IMR-90 (cell line): ENCODE results near the gene CAAP1. TPM values are rescaled to one million over a fixed set of nuclear protein-coding genes. Genes with fewer than 3 reads are reported as not detected.
"Not testable (repeated sequence)": the region's sequence is repeated elsewhere in the genome, so short reads cannot be mapped to it uniquely, and the experiment has no call there.

Experiments
- ATAC-seq: fragments of 200-7000 bp; cut with Tn5 transposase; 2 replicates; pipeline ENCODE4 v1.9.1; 2020; ENCODE audit warnings: low read depth, mild to moderate bottlenecking, moderate library complexity
- BruUV-seq: library from RNA; stranded (reverse); fragments of 400-500 nt; replicated peaks from 2 replicates; lab custom pipeline; 2021; lab: Mats Ljungman, UMichigan
- CTCF ChIA-PET: fragments of 300-600 bp; formaldehyde crosslinking; extraction: SDS; loops from one replicate; lab custom pipeline; 2021; ENCODE audit warnings: antibody characterized with exemption; lab: Yijun Ruan, JAX
- POLR2A ChIA-PET: fragments of 300-600 bp; sonication (Branson Sonifier 250); formaldehyde crosslinking; loops from one replicate; lab custom pipeline; 2022; ENCODE audit warnings: antibody characterized with exemption; ENCODE audit not compliant: unreplicated experiment; lab: Charles Lee
- DNase-seq: peaks from one replicate; pipeline ENCODE4 v3.0.0; 2013
- H2AFZ ChIP-seq: replicated peaks from 2 replicates; pipeline ENCODE3; 2013; ENCODE audit warnings: low read length, mild to moderate bottlenecking; ENCODE audit not compliant: poor library complexity
- H2AK5ac ChIP-seq: 2 replicates; pipeline ENCODE4 v1.6.1; 2013; ENCODE audit warnings: low read depth, low read length, inconsistent platforms
- H2AK9ac ChIP-seq: replicated peaks from 2 replicates; pipeline ENCODE3; 2013; ENCODE audit warnings: mild to moderate bottlenecking, low read depth, low read length, moderate library complexity; ENCODE audit not compliant: poor library complexity
- H2BK120ac ChIP-seq: 2 replicates; pipeline ENCODE4 v1.6.1; 2013; ENCODE audit warnings: low read depth, low read length, inconsistent platforms
- H2BK15ac ChIP-seq: 3 replicates; pipeline ENCODE4 v1.6.1; 2013; ENCODE audit warnings: low read depth, low read length, inconsistent platforms
- H2BK20ac ChIP-seq: 2 replicates; pipeline ENCODE4 v1.6.1; 2013; ENCODE audit warnings: low read depth, mild to moderate bottlenecking, inconsistent platforms, low read length, moderate library complexity
- H2BK5ac ChIP-seq: 2 replicates; pipeline ENCODE4 v1.6.1; 2013; ENCODE audit warnings: mild to moderate bottlenecking, low read depth, low read length, inconsistent platforms; ENCODE audit not compliant: poor library complexity, severe bottlenecking
- H3K14ac ChIP-seq: replicated peaks from 2 replicates; pipeline ENCODE4 v1.6.1; 2013; ENCODE audit warnings: low read depth, low read length, inconsistent platforms
- H3K18ac ChIP-seq: 2 replicates; pipeline ENCODE4 v1.6.1; 2013; ENCODE audit warnings: low read depth, low read length, control low read depth
- H3K23ac ChIP-seq: 2 replicates; pipeline ENCODE4 v1.6.1; 2013; ENCODE audit warnings: low read depth, low read length, inconsistent platforms
- H3K27ac ChIP-seq: 2 replicates; pipeline ENCODE4 v1.5.1; 2013; ENCODE audit warnings: mild to moderate bottlenecking, control low read depth, low read length; ENCODE audit not compliant: insufficient read depth
- H3K27me3 ChIP-seq: 2 replicates; pipeline ENCODE4 v1.6.1; 2013; ENCODE audit warnings: low read length; ENCODE audit not compliant: control insufficient read depth, insufficient read depth
- H3K36me3 ChIP-seq: 2 replicates; pipeline ENCODE4 v1.6.1; 2013; ENCODE audit warnings: low read length, mixed read lengths; ENCODE audit not compliant: control insufficient read depth, insufficient read depth
- H3K4ac ChIP-seq: 2 replicates; pipeline ENCODE4 v1.6.1; 2013; ENCODE audit warnings: low read depth, low read length, inconsistent platforms
- H3K4me1 ChIP-seq: 2 replicates; pipeline ENCODE4 v1.6.1; 2013; ENCODE audit warnings: low read length, mixed read lengths; ENCODE audit not compliant: control insufficient read depth, insufficient read depth
- H3K4me2 ChIP-seq: 2 replicates; pipeline ENCODE4 v1.6.1; 2013; ENCODE audit warnings: low read depth, mild to moderate bottlenecking, control low read depth, low read length, moderate library complexity
- H3K4me3 ChIP-seq: 2 replicates; pipeline ENCODE4 v1.5.1; 2013; ENCODE audit warnings: low read depth, mild to moderate bottlenecking, control low read depth, low read length, moderate library complexity; ENCODE audit not compliant: insufficient read depth
- H3K56ac ChIP-seq: 2 replicates; pipeline ENCODE4 v1.6.1; 2013; ENCODE audit warnings: low read length, inconsistent platforms; ENCODE audit not compliant: insufficient read depth; ENCODE audit errors: extremely low read depth
- H3K79me1 ChIP-seq, 2 experiments: 2 replicates each; pipeline ENCODE4 v1.6.1; 2013; ENCODE audit warnings: low read length in 2 of 2, inconsistent platforms in 1 of 2, low read depth in 1 of 2
- H3K9ac ChIP-seq: 2 replicates; pipeline ENCODE4 v1.6.1; 2013; ENCODE audit warnings: low read depth, low read length, control low read depth
- H3K9me1 ChIP-seq: 2 replicates; pipeline ENCODE4 v1.6.1; 2013; ENCODE audit warnings: low read length, inconsistent platforms; ENCODE audit not compliant: insufficient read depth
- H3K9me3 ChIP-seq: 2 replicates; pipeline ENCODE4 v1.6.1; 2013; ENCODE audit warnings: low read length; ENCODE audit not compliant: control insufficient read depth, insufficient read depth
- H4K20me1 ChIP-seq: 2 replicates; pipeline ENCODE4 v1.6.1; 2013; ENCODE audit warnings: low read length, inconsistent platforms; ENCODE audit not compliant: insufficient read depth
- H4K5ac ChIP-seq: 2 replicates; pipeline ENCODE4 v1.6.1; 2013; ENCODE audit warnings: mild to moderate bottlenecking, low read depth, low read length, control low read depth
- H4K8ac ChIP-seq, 2 experiments: 2 replicates each; pipeline ENCODE4 v1.6.1; 2013; ENCODE audit warnings: low read depth in 2 of 2, low read length in 2 of 2, control low read depth in 1 of 2, inconsistent platforms in 1 of 2
- H4K91ac ChIP-seq: 2 replicates; pipeline ENCODE4 v1.6.1; 2013; ENCODE audit warnings: low read depth, low read length, inconsistent platforms; ENCODE audit not compliant: insufficient read depth
- RAD21 ChIP-seq: IDR thresholded peaks from 2 replicates; pipeline ENCODE4 v1.6.1; 2012; ENCODE audit warnings: low read length, improper control_type of control experiment
- RCOR1 ChIP-seq: IDR thresholded peaks from 2 replicates; pipeline ENCODE4 v1.6.1; 2012; ENCODE audit warnings: mild to moderate bottlenecking, low read length, improper control_type of control experiment; ENCODE audit not compliant: insufficient replicate concordance
- SMC3 ChIP-seq: fragments of 150-350 bp; IDR thresholded peaks from 2 replicates; pipeline ENCODE4 v1.6.1; 2016; ENCODE audit warnings: low read depth, mild to moderate bottlenecking, antibody characterized with exemption, low read length, moderate library complexity
- WGBS, 2 experiments: methylation state at CpG; one replicate each; pipeline versions ENCODE4 v1.1.5 to v1.1.7; 2013; ENCODE audit warnings: missing lambda C conversion rate in 2 of 2; ENCODE audit not compliant: insufficient read length in 1 of 2; ENCODE audit errors: extremely low coverage in 2 of 2; 5-methylcytosine and 5-hydroxymethylcytosine counted together
- dilution Hi-C: fragments of 300-500 bp; cut with HindIII; formaldehyde crosslinking; loops from one replicate; pipeline ENCODE4 v1.14.3; 2018; ENCODE audit warnings: low sequenced_read_pairs; ENCODE audit not compliant: unreplicated experiment
- in situ Hi-C: fragments of 300-500 bp; cut with MboI; formaldehyde crosslinking; loops from 3 replicates; pipeline ENCODE4 v1.14.3; 2019; ENCODE audit warnings: low sequenced_read_pairs, inconsistent platforms, mixed read lengths
- intact Hi-C: fragments of 100-400 bp; cut with micrococcal nuclease; formaldehyde crosslinking; loops from 2 replicates; pipeline ENCODE4 v1.10.0; 2022
- polyA plus RNA-seq, 3 experiments: library from polyadenylated mRNA; depleted of rRNA; stranded (reverse); fragments of >200 nt; gene quantifications; 2 replicates each; pipeline ENCODE4 v1.2.3, GENCODE V29; 2012; ENCODE audit warnings: low replicate concordance in 1 of 3
- total RNA-seq: library from RNA; depleted of rRNA; stranded (reverse); fragments of >200 nt; gene quantifications from 2 replicates; pipeline ENCODE4 v1.2.3, GENCODE V29; 2012
- TF ChIP-seq, protein P1 (sequence below): fragments of 150-350 bp; IDR thresholded peaks from 2 replicates; pipeline ENCODE4 v1.6.1; 2016; ENCODE audit warnings: low read depth, mild to moderate bottlenecking, low read length, moderate library complexity, borderline replicate concordance
- TF ChIP-seq, protein P2 (sequence below): conservative IDR thresholded peaks from 2 replicates; pipeline ENCODE4 v1.5.1; 2012; ENCODE audit warnings: mild to moderate bottlenecking, low read depth, low read length, improper control_type of control experiment

CAAP1 gene
- total and polyA plus RNA-seq, 2 of the 4 experiments (the other 2 are of a cell fraction), result 6.1 to 9.0 TPM

DNA sequence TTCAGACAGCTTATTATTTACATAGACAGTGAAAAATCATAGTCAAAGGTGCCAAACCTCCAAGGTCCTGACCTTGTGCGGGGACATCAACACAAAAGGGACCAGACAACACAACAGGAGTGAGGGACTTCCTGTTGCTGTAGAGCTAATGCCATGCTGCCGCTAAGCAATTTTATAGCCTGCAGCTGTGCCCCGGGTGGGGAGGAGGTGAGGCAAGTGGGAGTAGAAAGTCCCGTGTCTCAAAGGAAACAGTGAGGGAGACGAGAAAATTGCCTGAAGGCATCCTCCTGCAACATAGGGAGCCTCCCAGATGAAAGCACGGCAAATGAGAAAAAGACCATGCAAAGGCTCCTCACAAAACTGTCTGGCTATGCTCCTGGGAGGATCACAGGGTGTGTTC lies 58.8 kb downstream of the CAAP1 start:
- no TSS peak for BruUV-seq
- in situ Hi-C loops, result no loop called here
- Histone ChIP-seq H3K9me1 (no peaks in the 10 kb centered on the region), H4K8ac (no peak overlapping the region), H3K27ac (no peak overlapping the region), H3K36me3 (no peaks in the 10 kb centered on the region), H3K4ac (no peak overlapping the region), H3K14ac (no peak overlapping the region), H4K5ac (no peak overlapping the region), H3K79me1 (no peaks in the 10 kb centered on the region), H3K9me3 (no peaks in the 10 kb centered on the region), H4K20me1 (no peaks in the 10 kb centered on the region), H2AK9ac (no peak overlapping the region), H3K4me3 (no peak overlapping the region), H3K18ac (no peak overlapping the region), H3K9ac (no peak overlapping the region), H2BK5ac (no peak overlapping the region), H3K23ac (no peak overlapping the region), H3K4me2 (no peak overlapping the region), H2BK120ac (no peak overlapping the region), H2AFZ (no peak overlapping the region), H3K4me1 (no peaks in the 10 kb centered on the region), H3K56ac (no peak overlapping the region), H2BK15ac (no peak overlapping the region), H3K27me3 (no peaks in the 10 kb centered on the region), H4K91ac (no peak overlapping the region), H2BK20ac (no peak overlapping the region), H2AK5ac (no peak overlapping the region)
- DNase-seq (no peak), ATAC-seq (no peak)
- dilution Hi-C loops, result no loop called here
- intact Hi-C loops, result no loop called here
- CTCF ChIA-PET, result no interaction called here
- POLR2A ChIA-PET, result no interaction called here
- TF ChIP-seq RCOR1 (no peak), RAD21 (no peak), SMC3 (no peak)
- TF ChIP-seq, protein P1, sequence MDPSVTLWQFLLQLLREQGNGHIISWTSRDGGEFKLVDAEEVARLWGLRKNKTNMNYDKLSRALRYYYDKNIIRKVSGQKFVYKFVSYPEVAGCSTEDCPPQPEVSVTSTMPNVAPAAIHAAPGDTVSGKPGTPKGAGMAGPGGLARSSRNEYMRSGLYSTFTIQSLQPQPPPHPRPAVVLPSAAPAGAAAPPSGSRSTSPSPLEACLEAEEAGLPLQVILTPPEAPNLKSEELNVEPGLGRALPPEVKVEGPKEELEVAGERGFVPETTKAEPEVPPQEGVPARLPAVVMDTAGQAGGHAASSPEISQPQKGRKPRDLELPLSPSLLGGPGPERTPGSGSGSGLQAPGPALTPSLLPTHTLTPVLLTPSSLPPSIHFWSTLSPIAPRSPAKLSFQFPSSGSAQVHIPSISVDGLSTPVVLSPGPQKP, result no peak
- TF ChIP-seq, protein P2, sequence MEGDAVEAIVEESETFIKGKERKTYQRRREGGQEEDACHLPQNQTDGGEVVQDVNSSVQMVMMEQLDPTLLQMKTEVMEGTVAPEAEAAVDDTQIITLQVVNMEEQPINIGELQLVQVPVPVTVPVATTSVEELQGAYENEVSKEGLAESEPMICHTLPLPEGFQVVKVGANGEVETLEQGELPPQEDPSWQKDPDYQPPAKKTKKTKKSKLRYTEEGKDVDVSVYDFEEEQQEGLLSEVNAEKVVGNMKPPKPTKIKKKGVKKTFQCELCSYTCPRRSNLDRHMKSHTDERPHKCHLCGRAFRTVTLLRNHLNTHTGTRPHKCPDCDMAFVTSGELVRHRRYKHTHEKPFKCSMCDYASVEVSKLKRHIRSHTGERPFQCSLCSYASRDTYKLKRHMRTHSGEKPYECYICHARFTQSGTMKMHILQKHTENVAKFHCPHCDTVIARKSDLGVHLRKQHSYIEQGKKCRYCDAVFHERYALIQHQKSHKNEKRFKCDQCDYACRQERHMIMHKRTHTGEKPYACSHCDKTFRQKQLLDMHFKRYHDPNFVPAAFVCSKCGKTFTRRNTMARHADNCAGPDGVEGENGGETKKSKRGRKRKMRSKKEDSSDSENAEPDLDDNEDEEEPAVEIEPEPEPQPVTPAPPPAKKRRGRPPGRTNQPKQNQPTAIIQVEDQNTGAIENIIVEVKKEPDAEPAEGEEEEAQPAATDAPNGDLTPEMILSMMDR, result no peak
- WGBS, 2 experiments, result 64% methylated on average over 3 of the region's 6 CpGs; no CpG with 5 or more reads in 1 of the 2 experiments

DNA sequence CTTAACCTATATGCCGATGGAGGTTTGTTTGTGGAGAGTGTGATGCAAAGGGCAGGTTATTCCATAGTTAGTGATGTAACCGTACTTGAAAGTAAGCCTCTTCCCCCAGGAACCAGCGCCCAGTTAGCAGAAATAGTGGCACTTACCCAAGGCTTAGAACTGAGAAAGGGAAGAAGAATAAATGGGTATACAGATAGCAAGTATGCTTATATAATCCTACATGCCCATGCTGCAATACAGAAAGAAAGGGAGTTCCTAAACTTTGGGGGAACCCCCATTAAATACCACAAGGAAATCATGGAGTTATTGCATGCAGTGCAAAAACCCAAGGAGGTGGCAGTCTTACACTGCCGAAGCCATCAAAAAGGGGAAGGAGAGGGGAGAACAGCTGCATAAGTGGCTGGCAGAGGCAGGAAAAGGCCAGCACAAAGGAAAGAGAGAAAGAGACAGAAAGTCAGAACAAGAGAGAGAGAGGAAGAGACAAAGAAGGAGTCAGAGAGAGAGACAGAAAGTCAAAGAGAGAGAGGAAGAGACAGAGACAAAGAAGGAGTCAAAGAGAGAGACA lies 64.1 kb downstream of the CAAP1 start:
- H2BK20ac ChIP-seq, H3K4me3 ChIP-seq, H3K4me1 ChIP-seq, H2AK9ac ChIP-seq, H2AK5ac ChIP-seq, H2BK120ac ChIP-seq, CTCF ChIA-PET, H3K18ac ChIP-seq, H2BK5ac ChIP-seq, H3K36me3 ChIP-seq, H3K14ac ChIP-seq, DNase-seq, H4K5ac ChIP-seq, H3K9ac ChIP-seq, H3K4ac ChIP-seq, in situ Hi-C loops, H4K20me1 ChIP-seq, H3K27me3 ChIP-seq, intact Hi-C loops, H2BK15ac ChIP-seq, H3K79me1 ChIP-seq, H3K4me2 ChIP-seq, H2AFZ ChIP-seq, H3K9me1 ChIP-seq, H3K9me3 ChIP-seq, H3K56ac ChIP-seq, H3K27ac ChIP-seq, BruUV-seq, H4K91ac ChIP-seq, dilution Hi-C loops, POLR2A ChIA-PET, H3K23ac ChIP-seq, H4K8ac ChIP-seq, ATAC-seq: not testable (repeated sequence)
- no CpG with 5 or more reads among the region's 4 CpGs for WGBS, 2 experiments
